H7 (cell line): ENCODE data around the gene GPR78. TPM values are rescaled to one million over a fixed set of nuclear protein-coding genes. Genes with fewer than 3 reads are reported as not detected.
A peak's percentile ranks its signal among the peaks of the same experiment; 100 is the strongest.
"Not testable (repeated sequence)": the region's sequence is repeated elsewhere in the genome, so short reads cannot be mapped to it uniquely, and the experiment has no call there.

Source experiments
- DNase-seq: peaks from one replicate; pipeline ENCODE4 v3.0.0; 2012
- H3K27me3 ChIP-seq: 2 replicates; pipeline ENCODE4 v1.6.0; 2011; ENCODE audit warnings: mild to moderate bottlenecking, low read length; ENCODE audit not compliant: control insufficient read depth, insufficient read depth
- H3K36me3 ChIP-seq: replicated peaks from 2 replicates; pipeline ENCODE4 v1.5.1; 2011; ENCODE audit warnings: low read length; ENCODE audit not compliant: control insufficient read depth, insufficient read depth
- H3K4me3 ChIP-seq: 2 replicates; pipeline ENCODE4 v1.5.1; 2011; ENCODE audit warnings: low read depth, mild to moderate bottlenecking, control low read depth, low read length, moderate library complexity; ENCODE audit not compliant: insufficient read depth
- total RNA-seq: library from RNA; depleted of rRNA; stranded (reverse); fragments of >200 nt; shearing (Covaris generic); gene quantifications from 2 replicates; pipeline ENCODE4 v1.2.3, GENCODE V29; 2014

Gene GPR78
- total RNA-seq, 1 experiment from 2014 or later: 1.5 TPM

- no peak overlapping the region for H3K4me3 ChIP-seq
- no peaks in the 10 kb centered on the region for H3K36me3 ChIP-seq
- DNase-seq: peak; percentile 53
- no peaks in the 10 kb centered on the region for H3K27me3 ChIP-seq
Observed at GRCh38 chr4:8568068-8568668, 12.0 kb upstream of the GPR78 start.

- DNase-seq: no peak
- H3K27me3 ChIP-seq: no peaks in the 10 kb centered on the region
- H3K36me3 ChIP-seq: no peaks in the 10 kb centered on the region
- H3K4me3 ChIP-seq: no peak overlapping the region
Observed at GRCh38 chr4:8570201-8570600, 10.0 kb upstream of the GPR78 start.

- Histone ChIP-seq H3K27me3 (no peaks in the 10 kb centered on the region; the same call in 1 of the 2 replicates), H3K4me3 (no peak overlapping the region), H3K36me3 (no peaks in the 10 kb centered on the region)
- peak; percentile 10 for DNase-seq
Observed at GRCh38 chr4:8571702-8572685, 8.2 kb upstream of the GPR78 start.

- no peak overlapping the region for H3K4me3 ChIP-seq
- H3K27me3 ChIP-seq: no peaks in the 10 kb centered on the region; the same call in 1 of the 2 replicates
- H3K36me3 ChIP-seq: no peaks in the 10 kb centered on the region
- DNase-seq: no peak
Observed at GRCh38 chr4:8573266-8573665, 6.9 kb upstream of the GPR78 start.

- Histone ChIP-seq H3K4me3 (no peak overlapping the region), H3K27me3 (no peaks in the 10 kb centered on the region; the same call in 1 of the 2 replicates), H3K36me3 (no peaks in the 10 kb centered on the region)
- DNase-seq: peak; percentile 21
Observed at GRCh38 chr4:8574796-8575370, 5.3 kb upstream of the GPR78 start.

- no peaks in the 10 kb centered on the region for H3K36me3 ChIP-seq
- no peaks in the 10 kb centered on the region; the same call in 1 of the 2 replicates for H3K27me3 ChIP-seq
- no peak overlapping the region for H3K4me3 ChIP-seq
- DNase-seq: peak; percentile 19
Observed at GRCh38 chr4:8575457-8575856, 4.7 kb upstream of the GPR78 start.

- not testable (repeated sequence) for H3K4me3 ChIP-seq, H3K27me3 ChIP-seq, DNase-seq, H3K36me3 ChIP-seq
Observed at GRCh38 chr4:8576591-8576990, 3.6 kb upstream of the GPR78 start.

- Histone ChIP-seq H3K27me3 (peaks cover 10% of the 10 kb centered on the region), H3K4me3 (no peak overlapping the region), H3K36me3 (no peaks in the 10 kb centered on the region)
- peak; percentile 20 for DNase-seq
Observed at GRCh38 chr4:8577046-8577445, 3.1 kb upstream of the GPR78 start.

- peak; percentile 16 for DNase-seq
- Histone ChIP-seq H3K4me3 (no peak overlapping the region), H3K36me3 (no peaks in the 10 kb centered on the region), H3K27me3 (peaks cover 10% of the 10 kb centered on the region)
Observed at GRCh38 chr4:8577972-8578371, 2.2 kb upstream of the GPR78 start.

GRCh38 chr4:8578717-8579116 is 1.5 kb upstream of the GPR78 start:
- Histone ChIP-seq H3K36me3 (no peaks in the 10 kb centered on the region), H3K4me3 (no peak overlapping the region), H3K27me3 (peaks cover 10% of the 10 kb centered on the region)
- peak; percentile 8 for DNase-seq

- Histone ChIP-seq H3K36me3 (no peaks in the 10 kb centered on the region), H3K4me3 (no peak overlapping the region), H3K27me3 (peaks cover 10% of the 10 kb centered on the region)
- no peak for DNase-seq
Observed at GRCh38 chr4:8579526-8580320, 469 bp upstream of the GPR78 start.

GRCh38 chr4:8581094-8581861 is 1.1 kb downstream of the GPR78 start:
- H3K4me3 ChIP-seq: no peak overlapping the region
- peaks cover 10% of the 10 kb centered on the region for H3K27me3 ChIP-seq
- DNase-seq: peak; percentile 63
- no peaks in the 10 kb centered on the region for H3K36me3 ChIP-seq

GRCh38 chr4:8582016-8582415 is 1.8 kb downstream of the GPR78 start:
- H3K36me3 ChIP-seq: no peaks in the 10 kb centered on the region
- DNase-seq: no peak
- H3K4me3 ChIP-seq: no peak overlapping the region
- H3K27me3 ChIP-seq: peaks cover 10% of the 10 kb centered on the region
